HG02943 (cell line): ENCODE results near the gene ZNF709.
"Not testable (repeated sequence)": the region's sequence is repeated elsewhere in the genome, so short reads cannot be mapped to it uniquely, and the experiment has no call there.

ENCODE experiments used
- ATAC-seq: cut with Tn5 transposase; IDR thresholded peaks from one replicate; pipeline ENCODE4 v1.9.1; 2021; ENCODE audit warnings: mild to moderate bottlenecking, low read depth, moderate library complexity; ENCODE audit not compliant: unreplicated experiment

ZNF709 gene

DNA sequence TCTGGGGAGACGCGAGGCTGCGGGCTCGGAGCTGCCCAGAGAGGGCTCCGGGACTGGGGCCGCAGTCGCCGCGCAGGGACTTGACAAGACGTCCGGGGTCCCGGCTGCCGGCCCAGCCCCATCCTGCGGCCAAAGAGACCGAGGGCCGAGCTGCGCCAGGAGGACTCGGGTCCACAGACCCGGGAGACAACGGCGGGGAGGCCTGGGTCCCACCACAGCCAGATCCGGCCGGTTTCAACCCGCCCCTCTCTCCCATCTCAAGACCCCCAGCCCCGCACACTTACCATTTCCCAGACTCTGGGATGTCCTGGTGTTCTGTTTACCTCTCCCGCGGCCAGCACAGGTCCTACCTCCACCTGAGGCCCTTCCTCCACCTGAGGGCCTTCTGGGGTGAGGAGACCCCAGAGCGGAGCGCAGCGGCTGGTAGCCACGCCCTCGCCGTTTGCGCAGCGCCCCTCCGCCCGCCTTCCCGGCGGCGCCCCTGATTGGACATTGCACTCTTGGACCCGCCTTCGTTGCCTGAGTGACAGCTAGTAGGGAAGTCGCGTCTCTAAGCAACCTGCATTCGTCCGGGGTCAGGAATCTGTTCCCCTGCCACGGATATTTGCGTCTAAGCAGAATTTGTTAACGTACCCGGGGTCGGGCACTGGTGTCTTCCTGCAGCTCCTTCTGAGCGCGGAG lies at the start of gene ZNF709:
Gene ZNF709 (minus strand): TSS at position 446 of the 681 bp plus-strand sequence. CDS start 159 bp downstream, at position 287.
- ATAC-seq, result peak; percentile 92

GRCh38 chr19:12527034-12527836 lies 42.6 kb upstream of the ZNF709 start:
- no peak for ATAC-seq

DNA sequence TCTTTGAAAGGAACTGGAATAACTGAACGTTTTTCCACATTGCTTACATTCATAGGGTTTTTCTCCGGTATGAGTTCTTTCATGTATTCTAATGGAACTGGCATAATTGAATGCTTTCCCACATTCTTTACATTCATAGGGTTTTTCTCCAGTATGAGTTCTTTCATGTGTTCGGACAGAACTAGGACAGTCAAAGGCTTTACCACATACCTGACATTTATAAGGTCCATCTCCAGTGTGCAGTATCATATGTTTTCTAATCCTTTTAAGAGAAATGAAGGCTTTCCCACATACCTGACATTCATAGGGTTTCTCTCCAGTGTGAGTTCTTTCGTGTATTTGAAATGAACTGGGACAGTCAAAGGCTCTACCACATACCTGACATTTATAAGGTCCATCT lies 41.9 kb upstream of the ZNF709 start:
- ATAC-seq, result no peak

DNA sequence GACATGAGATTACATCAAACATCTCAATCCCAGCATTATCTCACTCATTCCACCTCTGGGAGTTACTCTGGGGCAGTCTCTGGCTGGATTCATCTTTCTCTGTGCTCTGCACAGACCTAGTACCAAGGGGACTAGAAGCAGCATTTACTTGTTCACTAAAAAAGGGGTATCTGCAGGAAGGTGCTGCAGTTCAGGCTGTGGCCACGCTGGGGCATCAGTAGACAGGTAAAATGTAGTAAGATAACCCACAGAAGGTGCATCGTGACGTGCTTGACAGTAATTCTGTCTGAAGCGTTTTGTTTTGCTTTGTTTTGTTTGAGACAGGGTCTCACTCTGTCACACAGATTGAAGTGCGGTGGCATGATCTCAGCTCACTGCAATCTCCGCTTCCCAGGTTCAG lies 37.4 kb upstream of the ZNF709 start:
- no peak for ATAC-seq

GRCh38 chr19:12513531-12514061 lies 29.0 kb upstream of the ZNF709 start:
- ATAC-seq, result no peak

DNA sequence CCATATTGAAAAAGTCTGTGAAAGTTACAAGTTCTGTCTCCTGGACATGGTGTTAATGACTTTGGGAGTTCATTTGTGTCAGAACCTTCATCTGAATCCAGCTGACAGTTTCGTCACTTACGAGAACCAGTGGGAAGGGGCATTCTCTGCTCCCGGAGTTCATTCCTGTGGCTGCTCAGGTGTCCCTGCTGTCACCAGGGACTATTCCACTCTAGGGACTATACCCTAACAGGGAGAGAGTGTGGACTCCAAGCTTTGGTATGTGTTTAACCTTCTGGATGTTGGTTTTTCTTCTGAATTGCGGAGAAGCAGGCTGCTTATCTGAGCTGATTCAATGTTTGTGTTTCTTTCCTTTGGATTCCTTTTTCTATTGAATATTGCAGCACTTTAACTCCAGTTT lies 12.4 kb upstream of the ZNF709 start:
- no peak for ATAC-seq

- ATAC-seq, result no peak
These were observed 11.9 kb upstream of the ZNF709 start for GRCh38 chr19:12496480-12496879.

DNA sequence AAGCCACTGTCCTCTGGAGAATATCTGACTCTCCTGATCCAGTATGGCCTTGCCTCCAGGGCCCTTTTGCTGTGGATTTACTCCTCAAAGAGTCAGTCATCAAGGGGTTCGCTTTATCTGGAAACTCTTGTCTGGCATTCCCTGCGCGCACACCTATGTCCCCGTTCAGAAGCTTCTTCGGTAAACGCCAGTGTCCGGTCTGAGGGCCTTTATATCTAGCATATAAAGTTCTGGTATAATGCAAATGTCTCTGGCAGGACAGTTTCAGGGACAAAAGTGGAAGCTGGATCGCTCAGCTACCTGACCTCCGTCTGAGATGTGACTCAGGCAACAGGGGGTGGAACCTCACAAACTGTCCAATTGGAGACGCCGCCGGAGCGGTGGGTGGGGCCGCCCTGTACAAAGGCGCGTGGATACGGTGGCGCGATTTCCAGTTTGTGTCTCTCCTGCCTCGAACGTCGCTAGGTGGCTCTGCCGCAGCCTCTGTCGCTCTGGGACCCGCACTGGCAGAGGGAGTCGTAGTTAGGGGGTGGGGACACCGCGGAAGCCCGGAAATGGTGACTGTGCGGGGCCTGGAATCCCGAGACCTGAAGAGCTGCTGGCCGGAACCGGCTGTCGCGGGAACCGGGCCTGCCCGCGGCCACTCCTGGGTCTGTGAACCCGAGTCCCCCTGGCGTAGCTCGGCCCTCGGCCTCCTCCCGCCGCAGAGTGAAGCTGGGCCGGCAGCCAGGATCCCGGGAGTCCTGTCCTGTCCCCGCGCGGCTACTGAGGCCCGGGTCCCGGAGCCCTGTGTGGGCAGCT lies 10.6 kb upstream of the ZNF709 start:
- peak; percentile 90 for ATAC-seq

- no peak for ATAC-seq
These were observed 9.7 kb upstream of the ZNF709 start for GRCh38 chr19:12494260-12494860.

DNA sequence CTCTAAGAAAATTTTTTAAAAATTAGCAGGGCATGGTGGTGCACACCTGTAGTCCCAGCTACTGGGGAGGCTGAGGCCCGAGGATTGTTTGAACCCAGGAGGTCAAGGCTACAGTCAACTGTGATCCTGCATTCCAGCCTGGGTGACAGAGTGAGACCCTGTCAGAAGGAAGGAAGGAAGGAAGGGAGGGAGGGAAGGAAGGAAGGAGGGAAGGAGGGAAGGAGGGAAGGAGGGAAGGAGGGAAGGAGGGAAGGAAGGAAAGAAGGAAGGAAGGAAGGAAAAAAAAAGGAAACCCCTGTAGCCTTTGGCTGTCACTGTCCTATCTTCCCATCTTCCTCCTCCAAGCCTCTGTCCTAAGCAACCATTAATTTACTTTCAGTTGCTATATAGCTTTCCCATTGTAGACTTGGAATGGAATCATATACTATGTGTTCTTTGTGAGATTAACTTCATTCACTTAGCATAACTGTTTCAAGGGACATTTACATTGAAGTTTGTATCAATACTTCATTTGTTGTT lies 1.7 kb upstream of the ZNF709 start:
- ATAC-seq, result not testable (repeated sequence)

DNA sequence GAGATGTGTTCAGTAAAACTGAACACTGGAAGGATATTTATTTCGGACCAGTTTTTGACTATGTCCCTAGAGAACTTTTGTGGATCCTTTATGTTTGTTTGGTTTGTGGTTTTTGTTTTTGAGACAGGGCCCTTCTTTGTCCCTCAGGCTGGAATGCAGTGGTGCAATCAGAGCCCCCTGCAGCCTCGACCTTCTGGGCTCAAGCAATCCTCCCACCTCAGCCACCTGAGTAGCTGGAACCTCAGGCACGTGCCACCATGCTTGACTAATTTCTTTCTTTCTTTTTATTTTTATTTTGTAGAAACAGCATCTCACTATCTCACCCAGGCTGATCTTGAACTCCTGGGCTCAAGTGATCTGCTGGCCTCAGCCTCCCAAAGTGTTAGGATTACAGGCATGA lies 955 bp upstream of the ZNF709 start:
- ATAC-seq, result no peak

DNA sequence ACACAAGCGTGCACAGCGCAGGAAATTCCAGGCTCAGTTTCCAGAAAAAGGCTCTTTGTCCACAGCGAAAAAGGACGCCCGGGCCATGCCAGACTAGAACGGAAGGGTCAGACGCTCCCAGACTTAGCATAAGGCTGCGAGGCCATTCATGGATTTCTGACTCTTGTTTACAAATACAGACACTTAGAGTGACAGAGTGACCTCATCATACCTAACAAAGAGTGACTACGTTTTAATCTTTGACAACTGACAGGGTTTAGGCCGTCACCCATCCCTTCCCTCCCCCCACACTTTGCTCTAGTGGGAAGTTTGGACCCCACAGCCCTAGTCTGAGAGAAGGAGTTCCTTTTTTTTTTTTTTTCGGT lies 418 bp upstream of the ZNF709 start:
- peak; percentile 12 for ATAC-seq

GRCh38 chr19:12484011-12484370 lies 625 bp downstream of the ZNF709 start:
- no peak for ATAC-seq

DNA sequence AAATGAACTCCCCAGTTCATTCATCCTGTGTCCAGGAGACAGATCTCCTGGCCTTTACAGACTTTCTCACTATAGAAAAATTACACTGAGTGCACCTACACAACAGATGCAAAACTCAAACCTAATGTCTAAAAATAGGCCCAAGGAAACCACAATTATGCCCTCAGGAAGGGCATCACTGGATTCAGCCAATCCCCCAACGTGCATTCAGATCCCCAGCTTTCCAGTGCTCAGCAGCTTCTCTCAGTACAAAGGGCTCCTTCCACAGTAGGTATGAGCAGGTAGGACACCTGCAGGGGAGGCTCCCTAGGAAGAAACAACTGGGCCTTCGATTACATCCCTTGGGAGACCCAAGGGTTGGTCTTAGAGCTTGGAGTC lies 2.1 kb downstream of the ZNF709 start:
- ATAC-seq, result no peak

DNA sequence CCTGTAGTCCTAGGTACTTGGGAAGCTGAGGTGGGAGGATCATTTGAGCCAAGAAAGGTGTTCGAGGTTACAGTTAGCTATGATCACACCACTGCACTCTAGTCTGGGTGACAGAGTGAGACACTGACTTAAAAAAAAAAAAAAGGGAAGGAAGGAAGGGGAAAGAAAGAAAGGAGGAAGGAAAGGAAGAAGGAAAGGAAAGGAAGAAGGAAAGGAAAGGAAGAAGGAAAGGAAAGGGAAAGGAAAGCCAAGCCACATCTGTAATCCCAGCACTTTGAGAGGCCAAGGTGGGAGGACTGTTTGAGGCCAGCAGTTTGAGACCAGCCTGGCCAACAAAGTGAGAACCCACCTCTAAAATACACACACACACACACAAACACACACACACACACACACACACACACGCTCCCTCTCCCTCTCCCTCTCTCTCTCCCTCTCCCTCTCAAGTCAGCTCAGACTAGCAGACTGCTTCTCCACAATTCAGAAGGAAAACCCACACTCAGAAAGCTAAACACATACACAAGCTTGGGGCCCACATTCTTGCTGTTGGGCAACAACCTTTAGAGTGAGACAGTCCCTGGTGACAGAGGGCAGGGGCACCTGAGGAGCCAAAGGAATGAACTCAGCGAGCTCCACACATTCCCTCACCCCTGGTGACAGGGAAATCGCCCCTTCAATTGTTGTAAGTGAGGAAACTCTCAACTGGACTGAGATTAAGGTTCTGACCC lies 2.7 kb downstream of the ZNF709 start:
- no peak for ATAC-seq

DNA sequence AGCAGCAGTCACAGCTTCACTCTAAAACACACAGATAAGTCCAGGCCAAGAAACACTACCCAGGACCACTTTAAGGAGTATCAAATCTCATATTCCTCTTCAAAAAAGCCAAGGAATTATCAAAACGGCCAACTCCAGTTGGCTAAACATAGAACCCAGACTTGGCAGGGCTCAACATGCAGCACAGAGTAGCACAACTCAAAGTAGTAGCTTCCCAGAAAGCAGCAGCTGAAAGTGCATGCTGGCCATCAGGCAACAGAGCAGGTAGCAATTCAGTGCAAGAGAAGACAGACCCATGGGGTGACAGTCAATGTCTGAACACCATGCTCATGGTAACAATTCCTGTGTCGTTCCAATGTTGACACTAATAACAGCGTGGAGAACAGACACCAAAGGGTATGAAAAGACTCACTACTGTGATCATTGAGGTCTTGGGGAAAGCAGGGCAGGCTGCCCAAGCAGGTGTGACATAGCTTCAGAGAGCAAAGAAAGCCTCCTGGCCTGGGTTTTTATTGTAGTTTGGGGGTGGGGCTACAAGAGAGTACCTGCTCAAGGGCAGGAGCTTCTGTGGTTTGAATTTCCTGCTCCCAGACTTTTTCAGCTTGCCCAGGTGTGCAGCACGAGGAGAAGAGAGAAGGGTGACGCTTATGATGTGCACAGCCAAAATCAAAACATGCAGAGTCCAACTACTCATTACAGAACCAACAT lies 6.2 kb downstream of the ZNF709 start:
- ATAC-seq, result no peak

DNA sequence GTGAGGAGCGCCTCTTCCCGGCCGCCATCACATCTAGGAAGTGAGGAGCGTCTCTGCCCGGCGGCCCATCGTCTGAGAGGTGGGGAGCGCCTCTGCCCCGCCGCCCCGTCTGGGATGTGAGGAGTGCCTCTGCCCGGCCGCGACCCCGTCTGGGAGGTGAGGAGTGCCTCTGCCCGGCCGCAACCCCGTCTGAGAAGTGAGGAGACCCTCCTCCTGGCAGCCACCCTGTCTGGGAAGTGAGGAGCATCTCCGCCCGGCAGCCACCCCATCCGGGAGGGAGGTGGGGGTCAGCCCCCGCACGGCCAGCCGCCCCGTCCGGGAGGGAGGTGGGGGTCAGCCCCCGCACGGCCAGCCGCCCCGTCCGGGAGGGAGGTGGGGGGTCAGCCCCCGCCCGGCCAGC lies 17.0 kb downstream of the ZNF709 start:
- ATAC-seq, result not testable (repeated sequence)

DNA sequence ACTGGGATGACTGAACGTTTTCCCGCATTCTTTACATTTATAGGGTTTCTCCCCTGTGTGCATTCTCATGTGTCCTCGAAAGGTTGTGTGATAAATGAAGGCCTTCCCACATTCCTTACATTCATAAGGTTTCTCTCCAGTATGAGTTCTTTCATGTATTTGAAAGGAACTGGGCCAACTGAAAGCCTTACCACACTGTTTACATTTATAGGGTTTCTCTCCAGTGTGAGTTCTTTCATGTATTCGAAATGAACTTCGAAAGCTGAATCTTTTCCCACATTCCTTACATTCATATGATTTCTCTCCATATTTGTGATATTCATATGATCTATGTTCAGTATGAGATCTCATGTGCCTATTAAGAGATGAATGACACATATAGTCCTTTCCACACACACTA lies 19.4 kb downstream of the ZNF709 start:
- ATAC-seq, result no peak

- no peak for ATAC-seq
These were observed 19.8 kb downstream of the ZNF709 start for GRCh38 chr19:12464769-12465168.
